Muscle layer of duodenum (tissue), 2 donors: ENCODE data around the gene ADCY7.

Source experiments
- H3K27ac ChIP-seq: one replicate; pipeline ENCODE4 v1.7.0; 2013; ENCODE audit warnings: mild to moderate bottlenecking, low read length
- H3K27me3 ChIP-seq: one replicate; pipeline ENCODE4 v1.7.0; 2013; ENCODE audit warnings: low read depth, mild to moderate bottlenecking, control low read depth, low read length
- H3K36me3 ChIP-seq, 2 donors: one replicate each; pipeline ENCODE4 v1.7.0; 2013; ENCODE audit warnings: low read length in 2 of 2, control low read depth in 1 of 2, mild to moderate bottlenecking in 1 of 2; ENCODE audit not compliant: insufficient read depth in 2 of 2, control insufficient read depth in 1 of 2
- H3K4me1 ChIP-seq, 2 donors: one replicate each; pipeline ENCODE4 v1.7.0; 2013; ENCODE audit warnings: low read length in 2 of 2, mild to moderate bottlenecking in 2 of 2, control low read depth in 1 of 2, moderate library complexity in 1 of 2; ENCODE audit not compliant: insufficient read depth in 2 of 2, control insufficient read depth in 1 of 2
- H3K4me3 ChIP-seq, 2 donors: one replicate each; pipeline ENCODE4 v1.7.0; 2013; ENCODE audit warnings: low read length in 2 of 2, low read depth in 1 of 2, mild to moderate bottlenecking in 1 of 2
- H3K9me3 ChIP-seq, 2 donors: one replicate each; pipeline ENCODE4 v1.7.0; 2013; ENCODE audit warnings: low read length in 2 of 2, control low read depth in 1 of 2, mild to moderate bottlenecking in 1 of 2; ENCODE audit not compliant: control insufficient read depth in 1 of 2
- donor health status: healthy.

The ADCY7 gene

DNA sequence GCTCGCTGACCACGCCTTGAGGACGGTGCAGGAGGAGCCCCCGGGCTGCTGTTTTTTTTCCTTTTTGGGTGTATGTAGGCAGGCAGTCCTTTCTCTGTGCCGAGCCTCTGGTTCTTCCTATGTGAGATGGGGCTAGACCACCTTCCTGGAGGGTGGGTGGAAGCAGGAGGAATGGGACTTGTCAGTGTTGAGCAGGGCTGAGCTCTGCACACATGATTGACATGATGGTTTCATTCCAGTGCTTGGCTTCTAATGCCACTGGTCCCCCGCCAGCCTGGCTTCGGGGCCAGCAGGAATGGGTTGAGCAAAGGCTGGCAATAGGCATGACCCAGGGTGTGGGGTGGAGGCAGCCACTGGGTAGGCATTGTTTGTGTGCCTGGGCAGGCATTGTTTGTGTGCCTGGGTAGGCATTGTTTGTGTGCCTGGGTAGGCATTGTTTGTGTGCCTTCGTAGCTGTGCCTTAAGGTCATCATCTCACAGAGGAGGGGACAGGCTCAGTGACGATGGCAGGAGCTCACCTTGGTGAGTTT lies 14.2 kb upstream of the ADCY7 start:
- H3K4me1 ChIP-seq = no peaks in the 10 kb centered on the region
- H3K36me3 ChIP-seq = no peaks in the 10 kb centered on the region
- no peak overlapping the region for H3K4me3 ChIP-seq
- no peaks in the 10 kb centered on the region for H3K27me3 ChIP-seq
- no peak overlapping the region for H3K27ac ChIP-seq
- no peaks in the 10 kb centered on the region for H3K9me3 ChIP-seq

DNA sequence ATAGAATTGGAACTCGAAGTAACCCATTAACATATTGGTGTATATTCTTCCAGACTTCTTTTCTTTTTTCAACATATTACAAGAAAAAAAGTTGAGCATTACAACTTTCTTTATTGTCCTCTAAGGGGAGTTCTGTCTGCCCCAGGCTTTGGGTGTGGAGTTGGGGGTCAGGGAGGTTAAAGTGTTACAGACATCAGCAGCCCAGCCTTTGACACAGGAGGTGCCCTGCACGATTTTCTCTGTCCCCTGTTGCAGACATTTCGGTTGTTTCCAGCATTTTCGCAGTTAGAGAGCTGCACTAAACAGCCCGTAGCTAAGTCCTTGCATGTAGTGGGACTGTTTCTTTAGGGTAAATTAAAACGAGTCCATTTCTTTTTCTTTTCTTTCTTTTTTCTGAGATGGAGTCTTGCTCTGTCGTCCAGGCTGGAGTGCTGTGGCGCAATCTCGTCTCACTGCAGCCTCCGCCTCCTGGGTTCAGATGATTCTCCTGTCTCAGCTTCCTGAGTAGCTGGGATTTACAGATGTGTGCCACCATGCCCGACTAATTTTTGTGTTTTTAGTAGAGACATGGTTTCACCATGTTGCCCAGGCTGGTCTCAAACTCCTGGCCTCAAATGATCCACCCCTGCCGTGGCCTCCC lies 13.4 kb upstream of the ADCY7 start:
- Histone ChIP-seq H3K4me3 (no peak overlapping the region), H3K27me3 (no peaks in the 10 kb centered on the region), H3K9me3 (no peaks in the 10 kb centered on the region), H3K4me1 (no peaks in the 10 kb centered on the region), H3K27ac (no peak overlapping the region), H3K36me3 (no peaks in the 10 kb centered on the region)

DNA sequence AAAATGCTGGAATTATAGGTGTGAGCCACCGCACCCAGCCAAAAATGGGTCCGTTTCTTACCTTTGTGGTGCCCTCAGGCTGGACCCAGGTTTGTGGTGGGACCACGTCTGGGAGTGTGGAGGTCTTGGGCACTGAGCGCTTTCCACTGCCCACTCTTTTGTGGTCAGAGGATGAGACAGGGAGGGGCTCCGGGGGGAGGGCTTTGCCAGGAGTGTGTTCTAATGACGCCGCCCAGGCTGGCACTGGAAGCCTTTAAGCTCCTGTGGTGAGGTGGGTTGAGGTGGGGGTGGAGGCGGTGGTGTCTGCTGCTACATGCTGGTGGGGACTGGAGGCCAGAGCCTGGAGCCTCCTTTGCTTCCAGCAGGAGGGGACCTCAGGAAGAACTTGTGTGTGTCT lies 12.8 kb upstream of the ADCY7 start:
- no peaks in the 10 kb centered on the region for H3K4me1 ChIP-seq
- no peak overlapping the region for H3K27ac ChIP-seq

DNA sequence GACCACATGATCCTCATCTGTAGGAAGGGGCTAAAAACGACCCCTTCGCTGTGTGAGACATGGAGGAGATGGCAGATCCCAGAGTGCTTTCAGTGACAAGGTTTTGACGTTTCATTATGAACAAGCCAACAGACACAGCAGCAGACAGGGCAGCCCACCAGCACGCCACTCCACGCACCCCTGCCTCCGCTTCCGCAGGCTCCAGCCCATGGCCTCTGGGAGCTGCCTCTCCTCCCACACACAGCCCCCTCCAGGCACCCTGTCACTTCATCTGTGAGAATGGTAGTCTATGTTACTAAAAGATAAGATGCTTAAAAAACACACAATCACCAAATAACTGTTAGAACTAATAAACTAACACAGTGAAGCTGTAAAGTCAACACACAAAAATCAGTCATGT lies 12.3 kb upstream of the ADCY7 start:
- Histone ChIP-seq H3K27me3 (no peaks in the 10 kb centered on the region), H3K9me3 (no peaks in the 10 kb centered on the region), H3K36me3 (no peaks in the 10 kb centered on the region), H3K27ac (no peak overlapping the region), H3K4me1 (no peaks in the 10 kb centered on the region), H3K4me3 (no peak overlapping the region)

More for the DNA sequence above, 12.8 kb upstream of the ADCY7 start:
- H3K36me3 ChIP-seq = no peaks in the 10 kb centered on the region
- no peaks in the 10 kb centered on the region for H3K27me3 ChIP-seq
- H3K4me3 ChIP-seq = no peak overlapping the region
- no peaks in the 10 kb centered on the region for H3K9me3 ChIP-seq

DNA sequence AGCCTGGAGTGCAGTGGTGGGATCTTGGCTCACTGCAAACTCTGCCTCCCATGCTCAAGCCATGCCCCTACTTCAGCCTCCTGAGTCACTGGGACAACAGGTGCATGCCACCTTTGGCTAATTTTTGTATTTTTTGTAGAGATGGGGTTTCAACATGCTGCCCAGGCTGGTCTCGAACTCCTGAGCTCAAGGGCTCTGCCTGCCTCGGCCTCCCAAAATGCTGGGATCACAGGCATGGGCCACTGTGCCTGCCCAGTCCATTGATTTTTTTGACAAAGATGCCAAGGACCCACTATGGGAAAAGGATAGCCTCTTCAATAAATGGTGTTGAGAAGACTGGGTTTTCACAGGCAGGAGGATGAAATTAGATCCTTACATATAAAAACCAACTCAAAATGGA lies 10.8 kb upstream of the ADCY7 start:
- Histone ChIP-seq H3K27me3 (no peaks in the 10 kb centered on the region), H3K36me3 (no peaks in the 10 kb centered on the region), H3K4me3 (no peak overlapping the region), H3K4me1 (no peaks in the 10 kb centered on the region), H3K9me3 (no peaks in the 10 kb centered on the region), H3K27ac (no peak overlapping the region)

DNA sequence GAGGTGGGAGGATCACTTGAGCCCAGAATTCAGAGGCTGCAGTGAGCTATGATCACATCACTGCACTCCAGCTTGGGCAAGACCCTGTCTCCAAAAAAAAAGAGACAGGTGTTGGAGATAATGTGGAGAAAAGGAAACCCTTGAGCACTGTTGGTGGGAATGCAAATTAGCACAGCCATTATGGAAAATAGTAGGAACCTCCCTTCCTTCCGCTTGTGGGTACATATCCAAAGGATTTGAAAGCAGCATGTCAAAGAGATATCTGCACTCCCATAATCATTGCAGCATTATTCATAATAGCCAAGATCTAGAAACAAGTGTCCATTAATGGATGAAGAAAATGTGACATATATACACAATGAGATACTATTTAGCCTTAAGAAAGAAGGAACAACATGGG lies 9.7 kb upstream of the ADCY7 start:
- no peaks in the 10 kb centered on the region for H3K36me3 ChIP-seq
- no peaks in the 10 kb centered on the region for H3K27me3 ChIP-seq
- no peaks in the 10 kb centered on the region for H3K4me1 ChIP-seq
- H3K9me3 ChIP-seq = no peaks in the 10 kb centered on the region
- no peak overlapping the region for H3K4me3 ChIP-seq
- no peak overlapping the region for H3K27ac ChIP-seq

DNA sequence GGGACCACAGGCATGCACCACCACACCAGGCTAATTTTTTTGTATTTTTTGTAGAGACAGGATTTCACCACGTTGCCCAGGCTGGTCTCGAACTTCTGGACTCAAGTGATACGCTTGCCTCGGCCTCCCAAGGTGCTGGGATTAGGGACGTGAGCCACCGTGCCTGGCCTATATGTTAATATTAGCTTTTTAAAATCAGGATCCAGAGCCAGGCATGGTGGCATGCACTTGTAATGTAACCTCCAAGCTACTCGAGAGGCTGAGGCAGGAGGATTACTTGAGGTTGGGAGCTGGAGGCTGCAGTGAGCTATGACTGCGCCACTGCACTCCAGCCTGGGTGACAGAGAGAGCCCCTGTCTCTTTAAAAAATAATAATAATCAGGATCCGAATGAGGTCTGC lies 8.5 kb upstream of the ADCY7 start:
- no peaks in the 10 kb centered on the region for H3K27me3 ChIP-seq
- H3K4me3 ChIP-seq = no peak overlapping the region
- H3K9me3 ChIP-seq = no peaks in the 10 kb centered on the region

DNA sequence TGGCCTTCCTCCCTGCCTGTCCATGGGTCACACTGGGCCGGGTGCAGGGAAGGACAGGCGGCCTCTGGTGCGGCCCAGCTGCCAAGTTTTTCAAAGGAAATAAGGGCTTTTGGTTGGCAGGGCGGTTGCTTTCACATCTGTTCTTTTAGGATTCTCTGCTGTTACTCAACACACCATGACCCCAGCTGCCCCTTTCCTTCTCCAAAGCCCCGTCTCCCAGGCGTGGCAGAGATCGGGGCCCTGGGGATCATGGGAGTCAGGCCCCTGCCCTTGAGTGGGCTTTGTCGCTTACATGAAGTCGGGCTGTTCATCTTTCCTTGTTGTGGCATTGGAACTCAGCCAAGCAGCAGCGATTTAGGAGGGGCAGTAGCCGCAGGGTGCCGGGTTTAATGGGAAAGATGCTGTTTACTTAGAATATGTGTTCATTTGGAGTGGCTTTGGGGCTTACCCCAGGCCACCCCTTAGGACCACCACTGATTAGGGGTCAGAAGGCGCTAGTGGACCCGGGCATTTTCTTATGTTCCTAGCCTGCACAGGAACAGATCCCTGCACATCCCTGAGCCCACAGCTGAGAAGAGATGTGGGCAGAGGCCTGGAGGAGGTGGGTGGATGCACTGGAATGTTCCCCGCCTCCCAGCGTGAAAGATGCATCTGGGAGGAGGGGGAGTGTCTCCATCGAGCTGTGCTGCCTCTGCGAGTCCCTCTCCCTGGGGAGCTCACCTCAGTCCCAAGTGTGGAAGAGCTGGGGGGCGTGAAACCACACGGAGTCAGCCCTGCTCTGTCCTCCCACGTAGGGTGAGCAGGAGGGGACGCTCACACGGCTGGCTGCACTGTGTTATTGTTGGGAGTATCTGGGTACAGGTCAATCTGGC lies 6.8 kb upstream of the ADCY7 start:
- Histone ChIP-seq H3K9me3 (no peaks in the 10 kb centered on the region), H3K4me3 (no peak overlapping the region), H3K36me3 (no peaks in the 10 kb centered on the region), H3K27me3 (no peaks in the 10 kb centered on the region), H3K27ac (no peak overlapping the region), H3K4me1 (no peaks in the 10 kb centered on the region)

More for the DNA sequence above, 8.5 kb upstream of the ADCY7 start:
- H3K36me3 ChIP-seq = no peaks in the 10 kb centered on the region
- no peaks in the 10 kb centered on the region for H3K4me1 ChIP-seq
- no peak overlapping the region for H3K27ac ChIP-seq

DNA sequence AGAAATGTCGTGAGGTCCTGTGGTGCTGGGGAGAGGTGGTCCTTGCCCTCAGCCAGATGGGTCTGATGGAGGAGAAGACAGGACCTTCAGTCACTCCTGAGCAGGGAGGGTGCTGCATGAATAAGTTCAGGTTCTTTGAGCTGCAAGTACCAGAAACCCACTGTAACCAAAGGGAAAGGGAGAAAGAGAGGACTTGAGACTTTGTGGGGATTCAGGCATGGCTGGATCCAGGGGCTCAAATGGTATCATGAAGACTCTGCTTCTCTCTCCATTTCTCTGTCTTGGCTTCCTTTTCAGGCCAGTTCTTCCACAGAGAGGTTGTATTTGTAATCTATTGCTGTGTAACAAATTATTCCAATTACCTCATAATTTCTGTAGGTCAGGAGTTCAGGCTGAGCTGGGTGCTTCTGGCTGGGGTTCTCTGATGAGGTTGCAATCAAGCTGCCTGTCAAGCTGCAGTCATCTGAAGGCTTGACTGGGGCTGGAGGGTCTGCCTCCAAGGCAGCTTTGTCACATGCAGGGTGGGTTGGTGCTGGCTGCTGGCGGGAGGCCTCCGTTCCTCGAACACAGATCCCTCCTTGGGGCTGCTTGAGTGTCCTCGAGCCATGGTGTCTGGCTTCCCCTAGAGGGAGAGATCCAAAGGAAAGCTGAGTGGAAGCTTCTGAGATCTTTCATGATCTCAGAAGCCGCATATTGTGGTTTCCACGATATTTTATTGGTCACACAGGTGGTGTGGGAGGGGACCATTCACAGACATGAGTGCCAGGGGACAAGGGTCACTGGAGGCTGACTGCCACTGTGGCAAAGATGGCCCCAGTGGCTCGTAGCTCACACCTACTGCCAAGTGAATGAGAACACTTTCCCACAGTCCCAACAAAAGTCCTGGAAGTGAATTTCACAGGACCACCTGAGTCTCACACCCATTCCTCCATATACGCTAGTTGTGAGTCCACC lies 5.9 kb upstream of the ADCY7 start:
- H3K4me1 ChIP-seq = no peaks in the 10 kb centered on the region
- no peak overlapping the region for H3K4me3 ChIP-seq
- H3K27ac ChIP-seq = no peak overlapping the region
- H3K36me3 ChIP-seq = no peaks in the 10 kb centered on the region
- H3K9me3 ChIP-seq = no peaks in the 10 kb centered on the region
- no peaks in the 10 kb centered on the region for H3K27me3 ChIP-seq

DNA sequence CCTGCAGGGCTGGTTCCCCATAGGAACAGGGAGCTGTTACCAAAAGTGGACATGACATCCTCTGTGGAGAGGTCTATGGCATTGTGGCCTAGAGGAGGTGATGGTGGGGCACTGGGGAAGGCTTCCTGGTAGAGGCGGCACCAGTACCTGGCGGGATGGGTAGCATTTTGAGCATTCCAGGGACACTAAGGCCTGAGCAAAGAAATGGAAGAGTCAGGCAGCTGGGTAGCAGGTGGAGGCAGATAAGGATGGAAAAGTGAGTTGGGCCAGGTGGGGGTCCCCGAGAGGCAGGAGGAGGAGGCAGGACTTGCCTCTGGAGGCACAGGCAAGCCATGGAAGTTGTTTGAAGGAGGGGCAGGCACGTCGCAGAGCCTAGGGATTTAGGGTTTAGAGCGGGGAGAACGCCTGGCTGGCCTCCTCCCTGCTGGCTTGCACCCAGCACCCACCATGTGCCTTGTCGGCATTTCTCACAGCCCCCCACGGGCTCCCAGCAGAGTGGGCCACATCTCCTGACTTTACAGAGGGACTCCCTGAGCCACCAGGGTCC lies 5.1 kb upstream of the ADCY7 start:
- H3K36me3 ChIP-seq = no peaks in the 10 kb centered on the region
- peaks cover 0 to 5% of the 10 kb centered on the region in 2 donors for H3K4me1 ChIP-seq
- H3K27ac ChIP-seq = no peak overlapping the region
- H3K27me3 ChIP-seq = no peaks in the 10 kb centered on the region
- H3K9me3 ChIP-seq = no peaks in the 10 kb centered on the region
- H3K4me3 ChIP-seq = no peak overlapping the region
